ENCODE results near the gene SEL1L2.

The SEL1L2 gene

DNA sequence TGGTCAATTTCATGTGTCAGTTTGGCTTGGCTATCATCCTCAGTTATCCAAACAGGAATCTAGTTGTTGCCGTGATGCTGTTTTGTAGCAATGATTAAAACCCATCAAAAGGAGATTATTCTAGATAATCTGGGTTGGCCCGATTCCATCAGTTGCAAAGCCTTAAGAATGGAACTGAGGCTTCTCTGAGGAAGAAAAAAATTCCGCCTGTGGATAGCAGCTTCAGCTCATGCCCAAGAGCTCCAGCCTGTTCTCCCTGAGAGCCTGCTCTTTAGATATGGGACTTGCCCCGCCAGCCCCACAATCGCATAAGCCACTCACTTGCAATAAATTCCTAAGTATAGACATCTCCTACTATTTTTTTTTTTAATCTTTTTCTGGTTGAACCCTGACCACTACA is 61.5 kb downstream of the SEL1L2 start:
- no peak for DNase-seq (ENCODE audit: low read depth)

DNA sequence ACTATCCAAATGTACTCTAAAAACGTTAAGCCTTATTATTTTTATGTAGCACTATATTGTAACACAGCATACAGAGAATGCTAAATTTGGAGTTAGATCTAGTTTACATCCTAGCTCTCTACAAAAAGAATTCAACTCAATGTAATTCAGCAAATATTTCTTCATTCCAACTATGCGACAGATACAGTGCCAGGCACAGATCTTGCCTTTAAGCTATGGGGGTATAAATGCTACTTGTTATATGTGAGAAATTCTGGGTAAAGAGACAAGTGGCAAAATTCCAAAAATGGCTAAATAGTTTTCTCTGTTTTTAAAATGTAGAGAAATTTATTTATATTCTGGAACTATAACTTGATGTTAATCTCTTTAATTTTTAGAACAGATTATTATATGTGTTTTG is 63.2 kb downstream of the SEL1L2 start:
- no peak for DNase-seq (ENCODE audit: low read depth)

GRCh38 chr20:13922241-13922640 is 68.2 kb downstream of the SEL1L2 start:
- no peak for DNase-seq (ENCODE audit: low read depth)

- DNase-seq (ENCODE audit: low read depth), result no peak
Measured at GRCh38 chr20:13915284-13915683, 75.1 kb downstream of the SEL1L2 start.

DNA sequence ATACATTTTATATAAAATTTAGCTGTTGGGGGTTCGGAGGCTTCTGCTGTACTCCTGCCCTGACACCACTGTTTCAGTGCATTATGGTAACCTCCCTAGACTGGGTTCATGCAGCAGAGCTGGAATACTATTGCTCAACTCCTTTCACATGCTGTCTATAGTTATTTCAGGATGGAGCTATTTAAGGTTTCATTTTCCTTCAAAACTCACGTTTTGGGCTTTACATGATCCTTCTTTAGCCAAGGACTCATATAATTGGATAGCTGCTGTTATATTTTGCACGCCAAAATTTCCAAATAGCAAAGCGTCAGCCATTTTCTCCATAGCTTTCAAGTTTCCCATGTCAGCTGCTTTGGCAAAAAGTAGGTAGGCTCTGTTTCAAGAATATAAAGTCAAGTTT is 76.8 kb downstream of the SEL1L2 start:
- DNase-seq (ENCODE audit: low read depth), result no peak

DNA sequence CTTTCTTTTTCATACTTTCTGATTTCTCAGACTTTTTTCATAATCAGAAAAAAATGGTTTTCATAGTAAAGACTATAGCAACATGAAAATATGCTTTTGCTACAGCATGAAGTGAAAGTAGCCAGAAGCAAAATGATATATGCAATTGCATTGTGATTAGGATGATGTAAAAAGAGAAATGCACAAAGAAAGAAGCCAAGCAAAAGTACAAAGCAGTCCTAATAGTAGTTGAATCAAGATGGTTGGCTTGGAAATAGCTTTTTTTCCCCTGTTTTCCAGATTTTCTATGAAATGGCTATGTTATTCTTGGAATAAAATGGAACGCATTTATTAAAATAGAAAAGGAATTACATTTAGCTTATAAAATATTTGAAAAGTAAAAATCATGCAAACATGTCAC is 77.3 kb downstream of the SEL1L2 start:
- DNase-seq (ENCODE audit: low read depth), result no peak

GRCh38 chr20:13910492-13910891 is 79.9 kb downstream of the SEL1L2 start:
- no peak for DNase-seq (ENCODE audit: low read depth)

DNA sequence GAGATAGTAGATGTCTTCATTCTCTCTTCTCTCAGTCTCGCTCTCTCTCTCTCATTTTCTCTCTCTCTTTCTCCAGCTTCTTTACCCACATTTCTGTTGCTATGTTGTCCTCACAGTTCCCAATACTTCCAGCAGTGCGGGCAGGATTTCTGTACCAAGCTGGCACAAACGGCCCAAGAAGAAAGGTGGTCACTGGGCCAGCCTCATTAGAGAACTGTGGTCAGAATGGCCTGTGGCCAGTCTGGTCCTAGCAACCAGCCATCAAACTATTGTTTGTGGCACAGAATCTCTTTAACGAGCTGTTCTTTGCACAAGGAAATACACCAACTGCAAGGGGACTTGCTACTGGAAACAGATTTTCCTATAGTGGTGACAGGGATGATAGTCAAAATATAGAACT is 81.3 kb downstream of the SEL1L2 start:
- no peak for DNase-seq (ENCODE audit: low read depth)

DNA sequence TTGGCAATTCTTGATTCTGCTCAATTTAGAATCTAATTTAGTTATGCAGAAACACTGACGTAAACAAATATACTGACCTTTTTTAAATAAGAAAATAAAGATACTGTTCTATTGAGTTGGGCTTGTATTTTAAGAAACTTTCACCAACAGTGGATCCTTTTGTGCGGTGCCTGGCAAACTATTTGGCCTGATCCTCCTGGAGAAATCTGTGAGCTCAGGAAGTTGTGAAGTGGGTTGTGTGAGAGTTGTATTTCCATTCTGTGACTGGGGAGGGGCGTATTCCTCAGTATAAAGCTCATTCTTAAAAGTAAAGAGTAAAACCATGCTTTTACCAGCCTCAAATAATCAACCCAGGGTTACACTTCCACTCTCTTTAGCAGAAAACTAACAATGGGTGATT is 85.6 kb downstream of the SEL1L2 start:
- DNase-seq (ENCODE audit: low read depth), result no peak

DNA sequence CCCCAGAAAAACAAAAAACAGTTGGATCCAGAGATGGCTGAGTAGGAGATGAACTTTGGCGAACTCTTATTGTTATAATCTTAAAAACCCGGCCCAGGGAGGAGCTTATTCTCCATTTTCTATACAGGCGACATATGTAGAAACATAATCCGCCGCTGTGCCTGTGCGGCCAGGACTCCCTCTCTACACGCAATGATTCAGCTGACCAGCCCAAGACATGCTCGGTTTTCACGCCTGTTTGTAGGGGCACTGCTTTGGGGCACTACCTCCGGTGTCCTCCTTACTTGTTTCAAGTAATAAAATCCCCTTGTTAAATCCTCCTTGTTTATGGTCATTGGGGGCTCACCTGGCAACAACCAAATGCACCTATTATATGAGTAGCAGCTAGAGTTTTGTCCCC is 89.9 kb downstream of the SEL1L2 start:
- DNase-seq (ENCODE audit: low read depth), result no peak

DNA sequence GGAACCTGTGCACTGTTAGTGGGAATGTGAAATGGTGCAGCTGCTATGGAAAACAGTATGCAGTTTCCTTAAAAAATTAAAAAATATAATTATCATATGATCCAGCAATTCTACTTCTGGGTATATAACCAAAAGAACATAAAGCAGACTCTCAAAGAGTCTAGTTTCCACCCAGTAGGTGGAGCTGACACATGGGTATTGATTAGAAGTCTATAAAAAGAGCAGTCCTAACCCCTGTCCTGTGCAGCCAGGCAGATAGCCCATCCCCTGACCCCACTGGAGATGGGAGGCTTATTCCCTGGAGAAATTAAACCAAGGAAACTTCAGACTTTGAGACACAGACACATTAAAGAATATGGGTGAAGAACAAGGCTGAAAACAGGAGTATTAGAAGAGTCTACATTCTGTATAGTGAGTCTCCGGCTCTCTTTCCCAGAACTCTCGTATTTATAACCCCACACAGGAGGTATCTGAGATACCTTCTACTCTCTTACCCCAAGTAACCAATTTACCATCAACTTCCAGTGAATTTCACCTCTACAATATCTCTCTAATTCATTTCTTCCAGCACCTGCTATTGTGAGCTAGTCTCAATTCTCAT is 92.3 kb downstream of the SEL1L2 start:
- no peak for DNase-seq (ENCODE audit: low read depth)

GRCh38 chr20:13891575-13891974 is 98.8 kb downstream of the SEL1L2 start:
- no peak for DNase-seq (ENCODE audit: low read depth)

DNA sequence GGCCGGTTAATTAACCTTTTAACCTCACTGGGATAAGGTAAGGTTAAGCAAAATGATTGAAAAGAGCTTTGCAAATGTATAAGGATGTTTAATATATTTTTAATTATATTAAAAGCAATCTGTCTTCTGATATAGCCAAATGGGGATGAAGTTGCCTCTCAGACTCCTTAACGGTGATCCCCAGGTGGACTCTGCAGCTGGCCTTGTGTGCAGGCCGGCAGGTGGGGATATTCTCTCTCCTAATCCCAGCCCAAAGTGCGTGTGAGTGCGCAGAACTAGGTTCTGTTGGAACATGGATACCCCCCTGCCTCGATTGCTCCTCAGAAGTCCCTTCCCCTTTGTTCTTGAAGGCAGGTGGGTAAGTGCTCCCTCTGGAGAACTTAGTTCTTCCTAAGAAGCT is 105.6 kb downstream of the SEL1L2 start:
- DNase-seq (ENCODE audit: low read depth), result no peak

DNA sequence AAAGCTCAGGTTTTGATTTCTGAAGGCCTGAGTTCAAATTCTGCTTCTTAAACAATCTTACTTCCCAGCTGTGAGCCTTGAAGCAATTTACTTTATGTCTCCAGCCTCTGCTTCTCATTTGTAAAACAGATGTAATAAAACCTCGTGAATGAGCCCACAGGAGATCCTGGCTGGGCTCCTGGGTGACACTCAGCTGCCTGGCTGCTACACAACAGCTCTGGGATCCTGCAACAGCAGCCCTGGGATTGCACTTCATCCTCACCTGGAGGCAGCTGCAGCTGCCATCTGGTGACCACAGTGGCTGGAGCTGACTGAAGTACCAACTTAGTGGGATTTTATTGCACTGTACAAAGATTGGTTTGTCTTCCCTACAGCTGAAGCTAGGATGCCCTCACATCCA is 107.0 kb downstream of the SEL1L2 start:
- no peak for DNase-seq (ENCODE audit: low read depth)

DNA sequence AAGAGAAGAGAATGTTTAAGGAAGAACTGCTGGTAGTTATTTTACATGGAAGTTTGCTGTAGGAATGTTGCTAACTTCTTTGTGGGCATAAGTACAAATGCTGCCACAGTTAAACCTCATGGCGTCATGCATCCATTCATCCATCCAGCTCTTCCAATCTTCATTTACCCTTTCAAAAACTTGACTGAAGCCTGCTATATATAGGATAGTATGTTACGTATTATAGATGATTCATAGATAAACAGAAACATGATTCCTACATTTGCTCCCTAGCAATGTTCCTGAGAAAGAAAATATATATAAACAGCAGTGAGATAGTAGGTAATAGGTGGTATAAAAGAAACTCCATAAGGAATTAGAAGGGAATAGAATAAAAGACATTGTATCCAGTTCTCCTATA is 111.8 kb downstream of the SEL1L2 start:
- DNase-seq (ENCODE audit: low read depth), result no peak

DNA sequence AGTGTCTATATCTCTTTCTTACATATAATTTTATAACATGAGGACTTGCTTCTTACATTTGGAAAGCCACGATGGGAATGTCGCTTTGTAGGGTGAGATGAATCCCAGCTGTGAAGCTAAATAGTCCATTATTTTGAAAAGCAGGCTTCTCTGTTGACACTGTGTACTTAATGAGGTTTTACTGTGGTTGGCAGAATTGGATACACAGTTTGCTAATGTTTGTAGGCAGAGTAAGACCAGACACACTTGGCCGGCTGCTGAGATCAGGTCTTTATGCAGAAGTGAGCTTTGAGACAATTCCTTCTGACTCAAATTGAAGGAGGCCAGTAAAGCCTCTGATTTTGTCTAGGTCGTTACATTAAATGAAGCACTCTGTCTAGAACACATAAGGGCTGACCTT is 112.6 kb downstream of the SEL1L2 start:
- DNase-seq (ENCODE audit: low read depth), result no peak

- no peak for DNase-seq (ENCODE audit: low read depth)
Measured at GRCh38 chr20:13875265-13875811, 115.1 kb downstream of the SEL1L2 start.

- DNase-seq (ENCODE audit: low read depth), result no peak
Measured at GRCh38 chr20:13874394-13875157, 115.8 kb downstream of the SEL1L2 start.

DNA sequence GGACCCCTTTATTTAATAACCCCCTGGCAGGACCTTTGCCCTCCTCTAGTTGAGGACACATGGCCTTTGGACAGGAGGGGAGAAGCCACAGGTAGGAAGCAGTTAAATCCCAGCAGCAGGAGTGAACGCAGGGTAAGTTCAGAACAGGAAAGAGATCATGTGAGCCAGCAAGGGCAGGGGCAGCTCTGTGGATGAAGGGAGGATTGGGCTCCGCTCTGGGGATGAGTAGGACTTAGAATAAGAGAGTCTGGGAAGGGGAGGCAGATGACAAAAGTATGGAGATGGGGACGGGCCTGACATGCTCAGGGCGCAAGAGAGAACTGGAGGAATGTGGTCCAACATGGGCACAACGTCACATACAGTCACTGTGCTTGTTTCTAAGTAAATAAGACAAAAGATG is 116.6 kb downstream of the SEL1L2 start:
- DNase-seq (ENCODE audit: low read depth), result no peak

DNA sequence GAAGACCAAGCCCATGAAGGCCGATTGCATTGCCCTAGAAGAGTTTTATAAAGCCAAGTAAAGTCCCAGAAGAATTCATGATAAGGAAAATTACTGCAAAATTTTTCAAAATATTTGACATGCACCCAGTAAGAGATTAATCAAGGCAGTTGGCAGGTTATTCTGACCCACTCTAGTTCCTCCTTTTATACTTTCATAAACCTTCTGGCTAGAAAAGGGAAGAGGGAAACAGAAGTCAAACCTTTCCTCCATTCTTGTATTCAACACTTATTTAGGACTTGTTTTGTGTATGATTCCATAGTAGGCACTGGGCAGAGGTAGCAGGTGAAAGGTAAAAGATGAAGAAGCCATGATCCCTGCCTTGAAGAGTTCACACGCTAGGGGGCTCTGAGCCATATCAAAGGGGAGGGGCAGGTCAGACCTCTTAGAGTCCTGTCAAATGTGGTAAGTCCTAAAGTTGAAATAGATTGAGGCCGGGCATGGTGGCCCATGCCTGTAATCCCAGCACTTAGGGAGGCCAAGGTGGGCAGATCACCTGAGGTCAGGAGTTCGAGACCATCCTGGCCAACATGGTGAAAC is 120.2 kb downstream of the SEL1L2 start:
- no peak for DNase-seq (ENCODE audit: low read depth)

- no peak for DNase-seq (ENCODE audit: low read depth)
Measured at GRCh38 chr20:13868331-13868730, 122.1 kb downstream of the SEL1L2 start.

DNA sequence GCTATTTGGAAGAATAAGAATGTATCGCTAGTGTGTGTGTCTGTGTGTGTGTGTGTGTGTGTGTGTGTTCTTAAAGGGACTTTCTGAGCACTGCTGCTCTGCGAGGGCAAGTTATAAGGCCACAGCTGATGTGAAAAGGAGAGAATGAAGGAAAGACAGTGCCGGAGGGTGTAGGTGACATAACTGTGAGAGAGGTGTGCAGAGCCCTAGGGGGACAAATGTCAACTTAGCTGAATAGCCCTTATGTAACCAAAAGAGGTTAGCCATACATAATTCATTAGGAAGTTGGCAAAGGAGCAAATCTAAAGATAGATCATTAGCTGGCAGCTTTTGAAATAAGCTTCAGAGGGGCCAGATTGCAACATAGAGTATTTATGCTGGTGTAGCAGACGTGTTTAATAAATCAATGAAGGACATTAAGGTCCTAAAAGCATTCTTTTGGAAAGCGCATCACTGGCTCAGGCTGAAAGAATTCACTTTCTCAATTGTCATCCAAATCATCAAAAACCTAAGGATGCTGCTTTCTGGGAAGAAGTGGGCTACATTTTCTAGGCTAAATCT is 124.5 kb downstream of the SEL1L2 start:
- no peak for DNase-seq (ENCODE audit: low read depth)

DNA sequence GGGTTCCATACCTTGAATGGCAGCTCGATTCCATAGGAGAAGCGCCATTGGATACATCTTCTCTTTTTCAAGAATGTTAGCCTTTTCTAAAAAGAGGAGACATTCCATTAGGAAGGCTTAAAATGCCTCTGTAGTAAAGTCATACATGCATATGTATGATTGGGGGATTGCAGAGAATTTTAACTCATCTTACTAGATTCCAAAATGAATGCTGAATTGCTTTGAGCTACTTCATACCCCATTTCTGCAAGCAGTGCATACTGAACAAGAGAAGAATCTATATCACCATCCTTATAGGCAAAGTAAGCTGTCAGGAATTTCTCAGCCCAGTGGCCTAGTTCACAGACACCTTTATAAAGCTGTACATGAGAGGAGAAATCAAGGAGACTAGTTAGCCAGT is 125.3 kb downstream of the SEL1L2 start:
- no peak for DNase-seq (ENCODE audit: low read depth)
